Upper lobe of left lung (tissue), 6 donors: ENCODE data around the gene TCTA. TPM values are rescaled to one million over a fixed set of nuclear protein-coding genes. Genes with fewer than 3 reads are reported as not detected.

Experiments used
- ATAC-seq, 2 donors: fragments of 200-7000 bp; cut with Tn5 transposase; one replicate each; pipeline ENCODE4 v1.9.1; 2022; ENCODE audit warnings: mild to moderate bottlenecking in 2 of 2, moderate library complexity in 2 of 2; ENCODE audit not compliant: low FRiP score in 2 of 2
- DNase-seq, 2 donors: peaks; one replicate each; pipeline ENCODE4 v3.0.0-alpha.2; 2019 to 2020
- H3K27ac ChIP-seq, 4 donors: fragments of 200-600 bp; sonication (generic); one replicate each; pipeline ENCODE4 v1.5.1; 2016 to 2019
- H3K27me3 ChIP-seq, 4 donors: fragments of 200-600 bp; sonication (generic); one replicate each; pipeline ENCODE4 v1.5.1; 2017 to 2019
- H3K36me3 ChIP-seq, 4 donors: fragments of 200-600 bp; sonication (generic); one replicate each; pipeline ENCODE4 v1.5.1; 2016 to 2019
- H3K4me1 ChIP-seq, 4 donors: fragments of 200-600 bp; sonication (generic); one replicate each; pipeline ENCODE4 v1.5.1; 2018 to 2019
- H3K4me3 ChIP-seq, 4 donors: fragments of 200-600 bp; sonication (generic); one replicate each; pipeline ENCODE4 v1.5.1; 2017 to 2019; ENCODE audit warnings: mild to moderate bottlenecking in 2 of 4, moderate library complexity in 1 of 4
- H3K9me3 ChIP-seq, 4 donors: fragments of 200-600 bp; sonication (generic); one replicate each; pipeline ENCODE4 v1.5.1; 2018 to 2019
- EP300 ChIP-seq, 4 donors: sonication (generic); formaldehyde crosslinking; IDR thresholded peaks; one replicate each; pipeline ENCODE4 v1.5.1; 2017; ENCODE audit warnings: antibody characterized with exemption in 4 of 4, control low read depth in 2 of 4
- POLR2A ChIP-seq, 4 donors: fragments of 450-650 bp; IDR thresholded peaks; one replicate each; pipeline ENCODE4 v1.5.1; 2016 to 2017; ENCODE audit warnings: antibody characterized with exemption in 4 of 4, mild to moderate bottlenecking in 2 of 4
- POLR2AphosphoS5 ChIP-seq, 2 donors: sonication (generic); formaldehyde crosslinking; IDR thresholded peaks; one replicate each; pipeline ENCODE4 v1.5.1; 2017; ENCODE audit warnings: antibody characterized with exemption in 2 of 2
- WGBS, 2 donors: methylation state at CpG; one replicate each; pipeline ENCODE4 v1.1.5; 2017 to 2018; 5-methylcytosine and 5-hydroxymethylcytosine counted together
- total RNA-seq, 6 donors: library from RNA; depleted of rRNA in 4 of 6; stranded (reverse); fragments of >200 nt in 4 of 6; gene quantifications; one replicate each; pipeline versions ENCODE4 v1.1.0 to v1.2.1, GENCODE V29; 2016 to 2021
- TF ChIP-seq, protein P1 (sequence below), 6 experiments: fragments of 450-650 bp in 4 of 6; fragments of 200-600 bp in 2 of 6; sonication (generic) in 2 of 6; IDR thresholded peaks; one replicate each; pipeline ENCODE4 v1.5.1; 2016 to 2019; ENCODE audit warnings: antibody characterized with exemption in 6 of 6
- donor health status: DM: no; HTN: no; CAD: no; lungs with moderate emphysema.
- donor health status: DM: no; HTN: yes; CAD: no; lungs with severe emphysema.

The TCTA gene
- total RNA-seq, 6 donors from 2014 or later: 21.8 to 52.3 (median 39.5) TPM

DNA sequence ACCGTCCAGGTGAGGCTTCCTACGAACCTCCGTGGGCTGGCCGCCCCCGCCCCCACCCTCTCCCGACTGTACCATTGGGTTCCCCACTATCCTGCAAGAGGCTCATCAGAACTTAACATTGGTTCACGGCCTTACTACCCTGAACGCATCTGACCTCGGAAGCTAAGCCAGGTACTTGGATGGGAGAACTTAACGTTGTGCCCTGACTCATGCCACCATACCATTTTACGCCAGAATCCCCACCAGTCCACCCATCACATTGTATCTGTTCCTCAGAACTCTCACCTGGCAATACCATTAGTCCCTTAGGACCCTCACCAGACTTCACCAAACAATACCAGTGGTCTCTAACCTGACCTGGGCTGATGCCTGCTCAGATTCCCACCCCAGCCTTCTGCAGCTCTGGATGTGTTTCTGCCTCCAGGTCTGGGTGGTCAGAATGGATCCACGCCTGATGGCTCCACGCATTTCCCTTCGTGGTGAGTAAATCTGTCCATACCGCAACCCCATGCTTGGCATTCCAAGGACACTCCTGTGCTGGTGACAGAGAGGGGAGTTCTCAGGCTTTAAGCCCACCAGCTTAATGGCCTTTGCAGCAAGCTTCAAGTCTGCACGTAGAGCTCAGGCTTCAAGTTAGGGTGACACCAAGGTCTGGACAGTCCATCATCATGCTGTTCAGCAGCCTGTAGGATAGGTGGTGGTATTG, 562 bp downstream of the TCTA start:
- DNase-seq (no peak), ATAC-seq (no peak)
- Histone ChIP-seq H3K27me3 (no peaks in the 10 kb centered on the region), H3K4me3 (peak overlapping the region; percentile 70 to 93 (median 89)), H3K36me3 (peaks cover 0 to 29% (median 4%) of the 10 kb centered on the region in 4 donors), H3K4me1 (peaks cover 63 to 72% (median 67%) of the 10 kb centered on the region in 4 donors), H3K27ac (peak overlapping the region; percentile 92 to 100 (median 98)), H3K9me3 (no peaks in the 10 kb centered on the region)
- 33 to 66% methylated on average over 5 to 15 of the region's 16 CpGs for WGBS, 2 donors
- TF ChIP-seq POLR2AphosphoS5 (IDR thresholded peaks at IDR 0.05) (no peak), EP300 (IDR thresholded peaks at IDR 0.05) (no peak), POLR2A (IDR thresholded peaks at IDR 0.05) (no peak)
- TF ChIP-seq, protein P1, sequence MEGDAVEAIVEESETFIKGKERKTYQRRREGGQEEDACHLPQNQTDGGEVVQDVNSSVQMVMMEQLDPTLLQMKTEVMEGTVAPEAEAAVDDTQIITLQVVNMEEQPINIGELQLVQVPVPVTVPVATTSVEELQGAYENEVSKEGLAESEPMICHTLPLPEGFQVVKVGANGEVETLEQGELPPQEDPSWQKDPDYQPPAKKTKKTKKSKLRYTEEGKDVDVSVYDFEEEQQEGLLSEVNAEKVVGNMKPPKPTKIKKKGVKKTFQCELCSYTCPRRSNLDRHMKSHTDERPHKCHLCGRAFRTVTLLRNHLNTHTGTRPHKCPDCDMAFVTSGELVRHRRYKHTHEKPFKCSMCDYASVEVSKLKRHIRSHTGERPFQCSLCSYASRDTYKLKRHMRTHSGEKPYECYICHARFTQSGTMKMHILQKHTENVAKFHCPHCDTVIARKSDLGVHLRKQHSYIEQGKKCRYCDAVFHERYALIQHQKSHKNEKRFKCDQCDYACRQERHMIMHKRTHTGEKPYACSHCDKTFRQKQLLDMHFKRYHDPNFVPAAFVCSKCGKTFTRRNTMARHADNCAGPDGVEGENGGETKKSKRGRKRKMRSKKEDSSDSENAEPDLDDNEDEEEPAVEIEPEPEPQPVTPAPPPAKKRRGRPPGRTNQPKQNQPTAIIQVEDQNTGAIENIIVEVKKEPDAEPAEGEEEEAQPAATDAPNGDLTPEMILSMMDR (IDR thresholded peaks at IDR 0.05): no peak

DNA sequence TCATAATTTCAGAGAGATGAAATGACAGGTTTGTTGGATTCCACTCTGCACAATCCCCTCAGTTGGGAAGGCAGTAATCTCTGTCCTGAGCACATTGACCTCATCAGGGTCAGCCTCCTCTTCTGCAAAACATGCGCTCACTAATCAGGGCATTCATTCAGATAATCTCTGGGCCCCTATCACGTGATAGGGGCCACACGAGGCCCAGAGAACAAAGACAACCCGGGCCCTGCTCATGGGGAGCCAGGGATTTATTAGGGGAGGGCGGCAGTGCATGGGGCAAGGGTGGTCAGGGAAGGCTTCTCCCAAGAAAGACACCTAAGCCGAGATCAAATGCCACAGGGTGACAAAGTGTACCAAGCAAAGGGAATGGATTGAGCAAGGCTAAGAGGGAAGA, 1.1 kb downstream of the TCTA start:
- TF ChIP-seq POLR2A (IDR thresholded peaks at IDR 0.05): no peak
- TF ChIP-seq EP300 (IDR thresholded peaks at IDR 0.05): no peak
- TF ChIP-seq, protein P1 (IDR thresholded peaks at IDR 0.05): no peak
- peak overlapping the region; percentile 92 to 100 (median 98) for H3K27ac ChIP-seq
- H3K4me1 ChIP-seq: peaks cover 58 to 67% (median 62%) of the 10 kb centered on the region in 4 donors
- no peaks in the 10 kb centered on the region for H3K27me3 ChIP-seq
- H3K36me3 ChIP-seq: peaks cover 0 to 29% (median 4%) of the 10 kb centered on the region in 4 donors
- no peaks in the 10 kb centered on the region for H3K9me3 ChIP-seq
- no peak for ATAC-seq
- peak overlapping the region; percentile 70 to 93 (median 89) for H3K4me3 ChIP-seq
- 80 to 83% methylated on average over 6 of the region's 6 CpGs for WGBS, 2 donors
- no peak for DNase-seq

DNA sequence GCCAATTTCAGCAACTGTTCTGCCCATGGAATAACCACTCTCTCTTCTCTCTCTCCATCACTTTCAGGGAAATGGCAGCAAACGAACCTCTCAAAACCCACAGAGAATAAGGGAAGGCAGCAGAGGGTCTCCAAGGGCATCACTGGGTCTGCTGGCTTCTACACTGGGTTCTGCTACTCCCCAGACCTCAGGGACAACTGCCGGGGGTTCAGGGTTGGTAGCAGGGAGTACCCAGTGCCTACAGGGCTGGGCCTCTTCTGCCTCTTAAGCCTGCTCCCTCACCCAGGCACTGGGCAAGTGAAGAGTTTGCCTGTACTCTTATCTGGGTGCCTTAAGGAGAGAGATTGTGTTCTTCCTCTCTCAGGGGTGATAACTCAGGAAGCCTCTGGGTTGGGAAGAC, 2.5 kb downstream of the TCTA start:
- peaks cover 44 to 52% (median 48%) of the 10 kb centered on the region in 4 donors for H3K4me1 ChIP-seq
- 67 to 97% methylated on average over 1 to 2 of the region's 2 CpGs for WGBS, 2 donors
- H3K36me3 ChIP-seq: peaks cover 0 to 38% (median 7%) of the 10 kb centered on the region in 4 donors
- no peaks in the 10 kb centered on the region for H3K9me3 ChIP-seq
- no peak overlapping the region for H3K4me3 ChIP-seq
- H3K27ac ChIP-seq: peak overlapping the region in 3 of 4 donors; percentile 67 to 100 (median 83)
- no peaks in the 10 kb centered on the region for H3K27me3 ChIP-seq
- DNase-seq (no peak), ATAC-seq (no peak)
- TF ChIP-seq EP300 (IDR thresholded peaks at IDR 0.05) (no peak), POLR2AphosphoS5 (IDR thresholded peaks at IDR 0.05) (no peak)
- TF ChIP-seq, protein P1 (IDR thresholded peaks at IDR 0.05): no peak

DNA sequence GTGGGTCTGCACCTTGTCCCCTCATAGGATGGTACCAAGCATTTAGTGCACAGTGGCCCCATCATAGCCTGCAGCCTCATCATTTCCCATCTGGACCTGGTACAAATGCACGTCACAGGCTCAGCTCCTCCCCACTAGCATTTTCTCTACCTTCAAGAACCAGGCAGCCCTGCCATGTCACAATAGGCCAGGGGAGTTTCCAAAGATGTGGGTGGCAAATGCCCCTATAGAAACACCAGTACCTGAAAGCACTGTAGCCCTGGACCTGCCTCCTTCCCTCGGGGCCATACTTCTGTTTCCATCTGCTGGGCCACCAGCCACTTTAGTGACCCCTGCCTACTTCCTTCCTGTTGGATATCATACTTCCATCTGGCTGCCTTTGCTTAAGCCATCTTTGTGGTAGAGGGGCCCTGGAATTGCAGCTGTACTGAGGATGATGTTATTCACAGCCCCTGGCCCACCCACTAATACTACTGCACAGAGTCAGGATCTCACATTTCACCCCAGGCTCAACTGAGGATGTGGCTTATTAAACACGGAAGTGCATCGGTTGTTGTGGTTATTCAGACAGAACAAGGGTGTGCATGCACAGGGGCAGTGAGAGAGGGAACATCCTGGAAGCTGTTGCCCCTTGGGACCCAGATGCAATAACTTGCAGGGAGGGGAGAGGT, 3.8 kb downstream of the TCTA start:
- Histone ChIP-seq H3K9me3 (no peaks in the 10 kb centered on the region), H3K27me3 (no peaks in the 10 kb centered on the region), H3K4me1 (peaks cover 36 to 45% (median 40%) of the 10 kb centered on the region in 4 donors), H3K4me3 (no peak overlapping the region), H3K36me3 (peaks cover 0 to 50% (median 7%) of the 10 kb centered on the region in 4 donors), H3K27ac (peak overlapping the region; percentile 57 to 100 (median 75))
- 24 to 53% methylated on average over 4 of the region's 4 CpGs for whole genome bisulfite sequencing, 2 donors
- ATAC-seq (no peak), DNase-seq (peak in 1 of 2 donors; percentile 37)
- TF ChIP-seq, protein P1 (IDR thresholded peaks at IDR 0.05): no peak
- TF ChIP-seq POLR2AphosphoS5 (IDR thresholded peaks at IDR 0.05) (no peak), EP300 (IDR thresholded peaks at IDR 0.05) (no peak), POLR2A (IDR thresholded peaks at IDR 0.05) (no peak)
